Measurements from ENCODE around the gene HIF3A. TPM values are rescaled to one million over a fixed set of nuclear protein-coding genes. Genes with fewer than 3 reads are reported as not detected.

The HIF3A gene
- total and polyA plus RNA-seq, 9 of the 15 experiments (the other 6 are each of a cell fraction or from before 2014, with no cell fraction given), result 0.29 TPM; not detected in 8

- intact Hi-C loops (cut with micrococcal nuclease) (no loop called here), in situ Hi-C loops (cut with MboI) (no loop called here)
- ChIA-PET POLR2A (no interaction called here), CTCF (ENCODE audit: low intra/inter-chr PET ratio) (no interaction called here)
- BruUV-seq (replicated peaks), result no TSS peak
- DNase-seq (ENCODE audit: extremely low read depth in 1 of 4, low spot score in 3 of 4), result no peak
- Histone ChIP-seq H3K9me3 (replicated peaks; ENCODE audit: control insufficient read depth, insufficient read depth, low read depth, low read length) (no peaks in the 10 kb centered on the region), H3K4me3 (no peak overlapping the region), H3K9ac (ENCODE audit: insufficient read depth in 1 of 2, low read depth in 2 of 2, low read length in 2 of 2) (peak overlapping the region in 1 of 2 experiments; percentile 6; a peak in 1 of 4 replicates), H3K79me2 (ENCODE audit: control insufficient read depth, insufficient read depth, low read length) (peaks cover 63% of the 10 kb centered on the region), H3K27me3 (ENCODE audit: control insufficient read depth in 2 of 2, insufficient read depth in 2 of 2, low read length in 2 of 2) (no peaks in the 10 kb centered on the region), H3K36me3 (ENCODE audit: control insufficient read depth, insufficient read depth, low read length) (peaks cover 64% of the 10 kb centered on the region), H4K20me1 (replicated peaks; ENCODE audit: control insufficient read depth, insufficient read depth, low read length) (peaks cover 10% of the 10 kb centered on the region; the same call in 1 of the 2 replicates), H2AFZ (ENCODE audit: low read depth, low read length) (no peak overlapping the region), H3K27ac (ENCODE audit: extremely low read depth, low read depth, low read length) (no peak overlapping the region), H3K9me1 (ENCODE audit: control insufficient read depth, insufficient read depth, low read length) (peaks cover 3% of the 10 kb centered on the region), H3K4me2 (ENCODE audit: insufficient read depth, low read length) (no peak overlapping the region), H3K4me1 (replicated peaks in 1 of 2; ENCODE audit: control insufficient read depth in 2 of 2, insufficient read depth in 2 of 2, low read length in 2 of 2) (peaks cover 25 to 51% of the 10 kb centered on the region in 2 experiments)
- no peak for FAIRE-seq
- TF ChIP-seq GTF2E2 (tag; IDR thresholded peaks at IDR 0.05) (no peak), POLR2G (IDR thresholded peaks at IDR 0.05; ENCODE audit: low read depth, low read length) (no peak), EP300 (IDR thresholded peaks at IDR 0.05; ENCODE audit: low read length) (no peak), LCOR (CRISPR knock-in tag; IDR thresholded peaks at IDR 0.05) (no peak), ZMIZ1 (IDR thresholded peaks at IDR 0.05; ENCODE audit: low read depth in 2 of 2, low read length in 2 of 2) (no peak), MAZ (CRISPR knock-in tag; conservative IDR thresholded peaks at IDR 0.05 in 1 of 2, IDR thresholded peaks at IDR 0.05 in 1 of 2) (no peak), POLR2H (tag; IDR thresholded peaks at IDR 0.05; ENCODE audit: low read depth) (no peak), HOXB6 (CRISPR knock-in tag; IDR thresholded peaks at IDR 0.05; ENCODE audit: borderline replicate concordance) (no peak), MCM5 (IDR thresholded peaks at IDR 0.05; ENCODE audit: low read depth) (no peak), THRA (IDR thresholded peaks at IDR 0.05) (no peak), SRSF9 (IDR thresholded peaks at IDR 0.05; ENCODE audit: borderline replicate concordance, low read depth, low read length) (no peak), STAT5A (IDR thresholded peaks at IDR 0.05; ENCODE audit: borderline replicate concordance, low read length) (no peak)
- ATAC-seq, result no peak
- 78% methylated on average over 8 of the region's 8 CpGs for WGBS (ENCODE audit: insufficient coverage, low coverage, missing lambda C conversion rate)
Measured at GRCh38 chr19:46350758-46351159, 53.9 kb downstream of the HIF3A start.
